ENCODE data around the gene PEAK3. TPM values are rescaled to one million over a fixed set of nuclear protein-coding genes. Genes with fewer than 3 reads are reported as not detected.

PEAK3 gene
- total RNA-seq, 1 donor from 2014 or later = not detected

DNA sequence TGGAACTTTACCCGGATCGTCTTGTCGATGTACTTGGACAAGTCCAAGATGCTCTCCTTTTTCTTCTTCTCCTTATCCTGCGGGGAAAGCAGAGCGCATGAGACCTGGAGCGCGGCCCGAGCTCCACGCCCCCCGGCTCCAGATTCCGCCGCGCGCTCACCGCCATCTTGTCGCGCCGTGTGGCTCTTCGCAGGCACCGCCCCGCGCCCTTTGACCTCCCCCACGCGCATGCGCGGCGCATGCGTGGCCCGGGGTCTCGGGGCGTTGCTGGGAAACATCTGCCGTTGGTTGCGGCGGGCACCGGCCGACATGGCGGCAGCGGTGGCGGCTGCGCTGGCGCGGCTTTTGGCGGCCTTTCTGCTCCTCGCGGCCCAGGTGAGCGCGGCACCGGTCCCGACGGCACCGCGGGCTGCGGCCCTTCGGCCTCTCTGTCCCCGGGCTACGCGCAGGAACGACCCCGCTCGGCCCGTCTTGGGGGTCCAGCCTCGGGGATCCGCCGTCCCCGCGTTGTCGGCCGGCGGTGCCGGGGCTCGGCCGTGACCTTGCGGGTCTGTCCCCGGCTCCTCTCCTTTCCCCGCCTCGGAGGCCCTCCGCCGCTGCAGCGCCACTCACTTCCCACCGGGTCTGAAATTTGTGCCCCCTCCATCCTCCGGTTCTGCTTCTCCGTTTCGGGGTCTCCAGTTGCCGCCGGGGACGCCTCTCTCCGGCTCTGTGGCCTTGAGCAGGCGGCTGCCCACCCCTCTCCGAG lies 46.6 kb upstream of the PEAK3 start, which contains the start of the genes LSM7 and SPPL2B:
TSS of gene LSM7 (minus strand) at position 186 of the 748 bp plus-strand sequence. CDS start at position 166, 20 bp downstream.
TSS of gene SPPL2B (plus strand) at position 284 of the 748 bp plus-strand sequence. CDS start at position 310, 26 bp downstream.
- Mint-ChIP-seq H3K27me3 (ENCODE audit: low read depth) (no peaks in the 10 kb centered on the region), H3K36me3 (peaks cover 10% of the 10 kb centered on the region), H3K4me1 (peaks cover 58% of the 10 kb centered on the region), H3K27ac (peak within 1 kb of the TSS; percentile 99), H3K9me3 (no peaks in the 10 kb centered on the region), H3K4me3 (peak within 1 kb of the TSS; percentile 97)
- TF ChIP-seq, protein P1, sequence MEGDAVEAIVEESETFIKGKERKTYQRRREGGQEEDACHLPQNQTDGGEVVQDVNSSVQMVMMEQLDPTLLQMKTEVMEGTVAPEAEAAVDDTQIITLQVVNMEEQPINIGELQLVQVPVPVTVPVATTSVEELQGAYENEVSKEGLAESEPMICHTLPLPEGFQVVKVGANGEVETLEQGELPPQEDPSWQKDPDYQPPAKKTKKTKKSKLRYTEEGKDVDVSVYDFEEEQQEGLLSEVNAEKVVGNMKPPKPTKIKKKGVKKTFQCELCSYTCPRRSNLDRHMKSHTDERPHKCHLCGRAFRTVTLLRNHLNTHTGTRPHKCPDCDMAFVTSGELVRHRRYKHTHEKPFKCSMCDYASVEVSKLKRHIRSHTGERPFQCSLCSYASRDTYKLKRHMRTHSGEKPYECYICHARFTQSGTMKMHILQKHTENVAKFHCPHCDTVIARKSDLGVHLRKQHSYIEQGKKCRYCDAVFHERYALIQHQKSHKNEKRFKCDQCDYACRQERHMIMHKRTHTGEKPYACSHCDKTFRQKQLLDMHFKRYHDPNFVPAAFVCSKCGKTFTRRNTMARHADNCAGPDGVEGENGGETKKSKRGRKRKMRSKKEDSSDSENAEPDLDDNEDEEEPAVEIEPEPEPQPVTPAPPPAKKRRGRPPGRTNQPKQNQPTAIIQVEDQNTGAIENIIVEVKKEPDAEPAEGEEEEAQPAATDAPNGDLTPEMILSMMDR (IDR thresholded peaks at IDR 0.05; ENCODE audit: unreplicated experiment) = no peak
- peak; percentile 90 to 94 for DNase-seq (ENCODE audit: low spot score in 2 of 2, unreplicated experiment in 2 of 2)

DNA sequence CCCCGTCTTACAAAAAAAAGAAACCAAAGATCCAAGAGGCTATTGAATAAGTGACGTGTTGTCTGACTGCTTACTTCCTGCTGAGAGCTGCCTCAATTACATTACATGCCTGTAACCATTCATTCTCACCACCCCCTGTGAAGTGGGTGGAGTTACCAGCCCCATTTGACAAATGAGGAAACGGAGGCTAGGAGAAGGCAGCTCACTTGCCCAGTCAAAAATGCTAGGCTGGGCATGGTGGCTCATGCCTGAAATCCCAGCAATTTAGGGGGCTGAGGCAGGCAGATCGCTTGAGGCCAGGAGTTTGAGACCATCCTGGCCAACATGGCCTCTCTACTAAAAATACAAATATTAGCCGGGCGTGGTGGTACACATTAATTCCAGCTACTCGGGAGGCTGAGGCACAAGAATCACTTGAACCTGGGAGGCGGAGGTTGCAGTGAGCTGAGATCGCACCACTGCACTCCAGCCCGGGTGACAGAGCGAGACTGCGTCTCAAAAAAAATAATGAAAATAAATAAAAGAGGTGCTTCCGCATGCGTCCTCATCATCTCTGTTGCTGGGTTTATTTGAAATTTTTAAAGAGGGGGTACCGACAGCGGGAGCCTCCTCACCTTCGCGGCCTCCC lies 45.9 kb upstream of the PEAK3 start:
- TF ChIP-seq, protein P1 (IDR thresholded peaks at IDR 0.05; ENCODE audit: unreplicated experiment) = no peak
- peak overlapping the region; percentile 97 for H3K4me3 Mint-ChIP-seq
- H3K27me3 Mint-ChIP-seq (ENCODE audit: low read depth) = no peaks in the 10 kb centered on the region
- no peak for DNase-seq (ENCODE audit: low spot score in 2 of 2, unreplicated experiment in 2 of 2)
- peak overlapping the region; percentile 99 for H3K27ac Mint-ChIP-seq
- no peaks in the 10 kb centered on the region for H3K9me3 Mint-ChIP-seq
- peaks cover 14% of the 10 kb centered on the region for H3K36me3 Mint-ChIP-seq
- H3K4me1 Mint-ChIP-seq = peaks cover 53% of the 10 kb centered on the region

GRCh38 chr19:2326699-2327360 lies 44.9 kb upstream of the PEAK3 start:
- Mint-ChIP-seq H3K9me3 (no peaks in the 10 kb centered on the region), H3K36me3 (peaks cover 14% of the 10 kb centered on the region), H3K27me3 (ENCODE audit: low read depth) (no peaks in the 10 kb centered on the region), H3K4me1 (peaks cover 47% of the 10 kb centered on the region), H3K27ac (peak overlapping the region; percentile 69), H3K4me3 (peak overlapping the region; percentile 97)
- TF ChIP-seq, protein P1 (IDR thresholded peaks at IDR 0.05; ENCODE audit: unreplicated experiment) = no peak
- DNase-seq (ENCODE audit: low spot score in 2 of 2, unreplicated experiment in 2 of 2) = no peak

DNA sequence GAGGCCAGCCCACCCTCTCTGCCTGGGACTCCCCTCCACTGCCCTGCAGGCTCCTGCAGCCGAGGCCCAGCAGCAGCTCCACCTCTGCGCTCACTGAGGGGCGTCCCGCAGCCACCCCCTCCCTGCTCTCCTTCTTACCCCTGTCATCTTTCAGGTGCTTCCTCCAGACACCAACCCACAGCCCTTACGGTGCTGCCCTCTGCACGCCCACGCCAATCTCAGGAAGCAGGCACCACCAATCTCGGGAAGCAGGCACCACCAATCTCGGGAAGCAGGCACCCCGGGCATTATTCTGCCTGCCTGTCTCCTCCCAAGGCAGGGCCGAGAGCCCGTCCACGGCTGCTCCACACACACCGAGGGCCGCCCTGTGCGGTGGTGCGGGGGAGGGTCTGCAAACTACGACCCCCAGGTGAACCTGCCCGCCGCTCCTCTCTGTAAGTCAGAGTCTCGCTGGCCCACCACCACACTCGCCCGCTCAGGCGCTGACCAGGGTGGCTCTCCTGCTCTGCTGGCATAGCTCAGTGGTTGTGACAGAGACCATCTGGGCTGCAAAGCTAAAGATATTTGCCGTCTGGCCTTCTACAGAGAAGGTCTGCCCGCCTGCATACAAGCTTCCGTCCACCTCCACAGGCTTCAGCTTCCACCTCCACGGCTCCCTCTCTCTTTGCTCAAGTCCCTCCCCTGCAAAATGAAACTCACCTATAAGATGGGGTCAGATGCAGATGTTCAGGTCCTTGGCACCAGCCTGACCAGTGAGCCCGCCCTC lies 43.5 kb upstream of the PEAK3 start:
- TF ChIP-seq, protein P1 (IDR thresholded peaks at IDR 0.05; ENCODE audit: unreplicated experiment) = no peak
- peaks cover 14% of the 10 kb centered on the region for H3K36me3 Mint-ChIP-seq
- DNase-seq (ENCODE audit: low spot score in 2 of 2, unreplicated experiment in 2 of 2) = no peak
- no peak overlapping the region for H3K4me3 Mint-ChIP-seq
- H3K27me3 Mint-ChIP-seq (ENCODE audit: low read depth) = no peaks in the 10 kb centered on the region
- H3K9me3 Mint-ChIP-seq = no peaks in the 10 kb centered on the region
- no peak overlapping the region for H3K27ac Mint-ChIP-seq
- H3K4me1 Mint-ChIP-seq = peaks cover 33% of the 10 kb centered on the region

Data from mesothelial cell of epicardium (in vitro differentiated cells).